ENCODE data around the gene TRMT2A. TPM values are rescaled to one million over a fixed set of nuclear protein-coding genes. Genes with fewer than 3 reads are reported as not detected.

TRMT2A gene
- total and polyA plus RNA-seq, 10 of the 15 experiments (the other 5 are each of a cell fraction or from before 2014, with no cell fraction given) = 0.29 to 97.0 (median 57.9) TPM

- TF ChIP-seq, protein P1, sequence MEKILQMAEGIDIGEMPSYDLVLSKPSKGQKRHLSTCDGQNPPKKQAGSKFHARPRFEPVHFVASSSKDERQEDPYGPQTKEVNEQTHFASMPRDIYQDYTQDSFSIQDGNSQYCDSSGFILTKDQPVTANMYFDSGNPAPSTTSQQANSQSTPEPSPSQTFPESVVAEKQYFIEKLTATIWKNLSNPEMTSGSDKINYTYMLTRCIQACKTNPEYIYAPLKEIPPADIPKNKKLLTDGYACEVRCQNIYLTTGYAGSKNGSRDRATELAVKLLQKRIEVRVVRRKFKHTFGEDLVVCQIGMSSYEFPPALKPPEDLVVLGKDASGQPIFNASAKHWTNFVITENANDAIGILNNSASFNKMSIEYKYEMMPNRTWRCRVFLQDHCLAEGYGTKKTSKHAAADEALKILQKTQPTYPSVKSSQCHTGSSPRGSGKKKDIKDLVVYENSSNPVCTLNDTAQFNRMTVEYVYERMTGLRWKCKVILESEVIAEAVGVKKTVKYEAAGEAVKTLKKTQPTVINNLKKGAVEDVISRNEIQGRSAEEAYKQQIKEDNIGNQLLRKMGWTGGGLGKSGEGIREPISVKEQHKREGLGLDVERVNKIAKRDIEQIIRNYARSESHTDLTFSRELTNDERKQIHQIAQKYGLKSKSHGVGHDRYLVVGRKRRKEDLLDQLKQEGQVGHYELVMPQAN (conservative IDR thresholded peaks at IDR 0.05) = peak; percentile 76
- TF ChIP-seq EZH2 (IDR thresholded peaks at IDR 0.05; ENCODE audit: borderline replicate concordance, control insufficient read depth, low read depth, low read length) (no peak), SIX5 (IDR thresholded peaks at IDR 0.05; ENCODE audit: low read depth, low read length, severe bottlenecking) (peak; percentile 54), MTA3 (IDR thresholded peaks at IDR 0.05; ENCODE audit: borderline replicate concordance, low read length) (no peak), BCL3 (IDR thresholded peaks at IDR 0.05; ENCODE audit: borderline replicate concordance, insufficient read depth, low read depth, low read length, poor library complexity, severe bottlenecking) (no peak), PRDM15 (CRISPR knock-in tag; IDR thresholded peaks at IDR 0.05) (no peak), CREM (IDR thresholded peaks at IDR 0.05; ENCODE audit: low read depth) (peak; percentile 99), SMAD5 (IDR thresholded peaks at IDR 0.05; ENCODE audit: low read depth) (peak; percentile 35; the same call in 1 of the 2 replicates), SIN3A (IDR thresholded peaks at IDR 0.05; ENCODE audit: low read depth, low read length) (peak; percentile 76), FOXM1 (IDR thresholded peaks at IDR 0.05; ENCODE audit: low read depth, low read length) (no peak), MXI1 (IDR thresholded peaks at IDR 0.05; ENCODE audit: low read depth, low read length) (peak; percentile 91), BHLHE40 (IDR thresholded peaks at IDR 0.05; ENCODE audit: borderline replicate concordance in 1 of 2, low read depth in 2 of 2, low read length in 1 of 2) (peak; percentile 67 to 90; a peak in 3 of 4 replicates), E4F1 (IDR thresholded peaks at IDR 0.05; ENCODE audit: borderline replicate concordance, partially characterized antibody) (peak; percentile 59), CBX5 (IDR thresholded peaks at IDR 0.05; ENCODE audit: low read depth) (peak; percentile 92), IKZF1 (conservative IDR thresholded peaks at IDR 0.05) (peak; percentile 95), HDGF (IDR thresholded peaks at IDR 0.05) (no peak), ZNF207 (IDR thresholded peaks at IDR 0.05; ENCODE audit: borderline replicate concordance) (peak; percentile 97; the same call in 1 of the 2 replicates), FOXK2 (IDR thresholded peaks at IDR 0.05) (peak; percentile 44; the same call in 1 of the 2 replicates), SMARCA5 (IDR thresholded peaks at IDR 0.05) (peak; percentile 42; the same call in 1 of the 2 replicates), SP1 (IDR thresholded peaks at IDR 0.05; ENCODE audit: low read depth, low read length) (peak; percentile 62), RUNX3 (IDR thresholded peaks at IDR 0.05; ENCODE audit: low read length) (peak; percentile 76)
Measured at GRCh38 chr22:20116951-20117632, at the start of gene TRMT2A (continued).

All from GM12878 (cell line).